ENCODE data around the gene VASN. TPM values are rescaled to one million over a fixed set of nuclear protein-coding genes. Genes with fewer than 3 reads are reported as not detected.
A peak's percentile ranks its signal among the peaks of the same experiment; 100 is the strongest.

The VASN gene
- total and polyA plus RNA-seq, 3 experiments from 2014 or later: 0.31 TPM; not detected in 2

- ChIA-PET CTCF (interaction anchor here (1.2 to 5.8 kb wide), 2 partner anchors 8 to 66 kb away, joined by 4 to 34 read pairs; partner anchors contain the start of gene HMOX2), POLR2A (no interaction called here)
- peaks cover 72% of the 10 kb centered on the region for H3K36me3 ChIP-seq (ENCODE audit: insufficient read depth, low read length)
- peak overlapping the region; percentile 38 to 89 (median 70) for H3K27ac Mint-ChIP-seq
- H3K9me3 ChIP-seq (ENCODE audit: low read length): no peaks in the 10 kb centered on the region
- DNase-seq: peak in 1 of 5 donors; percentile 19
- H3K27me3 ChIP-seq (ENCODE audit: insufficient read depth, low read length, poor library complexity, severe bottlenecking): no peaks in the 10 kb centered on the region
- H3K4me1 ChIP-seq (ENCODE audit: insufficient read depth, low read length): peaks cover 43% of the 10 kb centered on the region
- peaks cover 37 to 57% (median 52%) of the 10 kb centered on the region in 3 donors for H3K4me1 Mint-ChIP-seq
- peak overlapping the region in 4 of 7 donors; percentile 14 to 53 (median 33) for H3K4me3 Mint-ChIP-seq
- H3K27ac ChIP-seq (ENCODE audit: low read depth, low read length): no peak overlapping the region
- peaks cover 0 to 2% of the 10 kb centered on the region in 2 donors for H3K27me3 Mint-ChIP-seq
- H3K36me3 Mint-ChIP-seq: peaks cover 0 to 85% (median 0%) of the 10 kb centered on the region in 3 donors
- no peak overlapping the region for H3K4me3 ChIP-seq (ENCODE audit: low read length)
- no peaks in the 10 kb centered on the region for H3K9me3 Mint-ChIP-seq
Observed at GRCh38 chr16:4410335-4411075, 38.9 kb downstream of the VASN start.

DNA sequence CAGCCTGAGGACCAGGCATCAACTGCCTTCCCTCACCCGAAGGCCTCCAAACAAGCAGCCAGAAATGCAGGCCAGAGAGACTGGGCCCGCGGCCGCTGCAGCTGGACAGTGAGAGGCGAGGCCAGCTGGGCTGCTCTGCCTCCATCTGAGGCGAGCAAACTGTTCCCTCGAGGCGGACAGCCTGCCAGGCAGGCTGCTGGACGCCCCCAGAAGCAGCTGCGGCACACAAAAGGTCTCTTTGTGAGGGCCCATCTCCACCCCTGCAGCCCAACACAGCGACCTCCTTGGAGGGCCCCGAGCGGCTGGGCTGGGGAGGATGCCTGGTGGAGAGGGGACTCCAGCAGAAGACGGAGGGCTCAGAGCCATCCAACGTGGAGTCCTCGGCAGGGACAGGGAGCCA is 40.0 kb downstream of the VASN start:
- DNase-seq: no peak
- ChIA-PET CTCF (interaction anchor here (1.1 to 5.8 kb wide), 2 partner anchors 9 to 34 kb away, joined by 3 to 34 read pairs; no protein-coding TSS in a partner anchor), POLR2A (no interaction called here)
- H3K27ac ChIP-seq (ENCODE audit: low read depth, low read length): no peak overlapping the region
- H3K27me3 ChIP-seq (ENCODE audit: insufficient read depth, low read length, poor library complexity, severe bottlenecking): no peaks in the 10 kb centered on the region
- Mint-ChIP-seq H3K9me3 (no peaks in the 10 kb centered on the region), H3K4me1 (peaks cover 37 to 57% (median 51%) of the 10 kb centered on the region in 3 donors), H3K4me3 (no peak overlapping the region), H3K27ac (peak overlapping the region in 4 of 8 donors; percentile 38 to 89 (median 72)), H3K36me3 (peaks cover 0 to 76% (median 0%) of the 10 kb centered on the region in 3 donors), H3K27me3 (peaks cover 0 to 2% of the 10 kb centered on the region in 2 donors)
- H3K9me3 ChIP-seq (ENCODE audit: low read length): no peaks in the 10 kb centered on the region
- peaks cover 61% of the 10 kb centered on the region for H3K36me3 ChIP-seq (ENCODE audit: insufficient read depth, low read length)
- H3K4me3 ChIP-seq (ENCODE audit: low read length): no peak overlapping the region
- peaks cover 43% of the 10 kb centered on the region for H3K4me1 ChIP-seq (ENCODE audit: insufficient read depth, low read length)

DNA sequence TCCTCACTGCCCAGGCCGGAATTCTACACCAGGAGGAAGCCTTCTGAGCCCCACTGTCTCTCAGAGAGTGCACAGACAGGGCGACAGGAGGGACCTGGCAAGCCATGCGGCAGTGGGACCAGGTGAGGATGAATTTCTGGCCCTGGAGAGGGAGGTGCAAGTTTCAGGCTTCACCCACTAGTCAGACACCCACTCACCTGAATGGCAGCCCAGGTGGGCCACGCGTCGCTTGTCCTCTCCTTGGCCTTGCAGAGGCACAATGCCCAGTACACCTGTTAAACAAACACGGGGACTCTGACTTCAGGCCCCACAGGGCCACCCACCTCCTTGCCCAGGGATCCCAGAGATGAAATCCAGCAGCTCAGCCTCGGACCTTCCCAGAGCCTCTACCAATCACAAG is 40.5 kb downstream of the VASN start:
- Histone ChIP-seq H3K27ac (ENCODE audit: low read depth, low read length) (no peak overlapping the region), H3K9me3 (ENCODE audit: low read length) (no peaks in the 10 kb centered on the region), H3K36me3 (ENCODE audit: insufficient read depth, low read length) (peaks cover 59% of the 10 kb centered on the region), H3K27me3 (ENCODE audit: insufficient read depth, low read length, poor library complexity, severe bottlenecking) (no peaks in the 10 kb centered on the region), H3K4me1 (ENCODE audit: insufficient read depth, low read length) (peaks cover 47% of the 10 kb centered on the region), H3K4me3 (ENCODE audit: low read length) (no peak overlapping the region)
- no peaks in the 10 kb centered on the region for H3K9me3 Mint-ChIP-seq
- peak in 1 of 5 donors; percentile 10 for DNase-seq
- peak overlapping the region; percentile 66 to 98 (median 78) for H3K27ac Mint-ChIP-seq
- H3K27me3 Mint-ChIP-seq: peaks cover 0 to 2% of the 10 kb centered on the region in 2 donors
- H3K4me1 Mint-ChIP-seq: peaks cover 40 to 60% (median 55%) of the 10 kb centered on the region in 3 donors
- H3K36me3 Mint-ChIP-seq: peaks cover 0 to 73% (median 0%) of the 10 kb centered on the region in 3 donors
- ChIA-PET CTCF (interaction anchor here (1.1 to 5.8 kb wide), 3 partner anchors 9 to 136 kb away, joined by 3 to 34 read pairs (median 3); no protein-coding TSS in a partner anchor), POLR2A (no interaction called here)
- H3K4me3 Mint-ChIP-seq: peak overlapping the region in 5 of 7 donors; percentile 10 to 37 (median 17)

DNA sequence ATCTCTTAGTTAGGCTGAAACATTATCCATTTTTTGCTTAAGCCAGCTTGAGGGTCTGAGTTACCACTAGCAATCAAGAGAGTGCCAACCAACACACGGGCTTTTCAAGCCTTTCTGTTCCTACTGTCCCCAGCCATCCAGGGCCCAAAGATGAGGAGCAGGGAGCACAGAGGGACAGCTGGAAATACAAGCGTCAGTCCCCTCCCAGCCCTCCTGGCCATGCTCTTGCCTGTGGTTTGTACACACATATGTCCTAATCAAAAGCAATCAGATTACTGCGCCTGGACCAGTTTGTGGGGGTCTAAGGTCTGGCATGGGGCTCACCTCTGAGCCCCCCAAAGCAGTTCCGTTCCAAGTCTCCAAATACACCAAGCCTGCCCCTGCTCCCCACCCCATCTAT is 41.2 kb downstream of the VASN start:
- H3K4me1 Mint-ChIP-seq: peaks cover 42 to 64% (median 55%) of the 10 kb centered on the region in 3 donors
- ChIA-PET CTCF (interaction anchor here (1.0 to 5.8 kb wide), 5 partner anchors 10 to 135 kb away, joined by 3 to 34 read pairs (median 3); no protein-coding TSS in a partner anchor), POLR2A (interaction anchor here (0.6 kb wide), 1 partner anchor 912 kb away, joined by 5 read pairs; no protein-coding TSS in a partner anchor)
- H3K4me3 Mint-ChIP-seq: peak overlapping the region in 2 of 7 donors; percentile 55 to 68
- Histone ChIP-seq H3K9me3 (ENCODE audit: low read length) (no peaks in the 10 kb centered on the region), H3K27me3 (ENCODE audit: insufficient read depth, low read length, poor library complexity, severe bottlenecking) (no peaks in the 10 kb centered on the region), H3K36me3 (ENCODE audit: insufficient read depth, low read length) (peaks cover 53% of the 10 kb centered on the region), H3K27ac (ENCODE audit: low read depth, low read length) (no peak overlapping the region), H3K4me3 (ENCODE audit: low read length) (no peak overlapping the region), H3K4me1 (ENCODE audit: insufficient read depth, low read length) (peaks cover 49% of the 10 kb centered on the region)
- H3K27me3 Mint-ChIP-seq: peaks cover 0 to 2% of the 10 kb centered on the region in 2 donors
- DNase-seq: no peak
- peak overlapping the region; percentile 36 to 98 (median 78) for H3K27ac Mint-ChIP-seq
- no peaks in the 10 kb centered on the region for H3K9me3 Mint-ChIP-seq
- H3K36me3 Mint-ChIP-seq: peaks cover 0 to 66% (median 0%) of the 10 kb centered on the region in 3 donors

- H3K4me1 Mint-ChIP-seq: peaks cover 42 to 57% (median 55%) of the 10 kb centered on the region in 3 donors
- H3K27ac ChIP-seq (ENCODE audit: low read depth, low read length): peak overlapping the region; percentile 98
Observed at GRCh38 chr16:4414187-4414917, 42.7 kb downstream of the VASN start.

GRCh38 chr16:4415538-4416199 is 44.0 kb downstream of the VASN start:
- H3K36me3 ChIP-seq (ENCODE audit: insufficient read depth, low read length): peaks cover 25% of the 10 kb centered on the region
- Mint-ChIP-seq H3K4me3 (peak overlapping the region; percentile 89 to 98 (median 95)), H3K36me3 (peaks cover 0 to 41% (median 0%) of the 10 kb centered on the region in 3 donors), H3K4me1 (peaks cover 41 to 48% (median 48%) of the 10 kb centered on the region in 3 donors), H3K27ac (peak overlapping the region; percentile 91 to 100 (median 98)), H3K9me3 (no peaks in the 10 kb centered on the region), H3K27me3 (peaks cover 0 to 2% of the 10 kb centered on the region in 2 donors)
- H3K9me3 ChIP-seq (ENCODE audit: low read length): no peaks in the 10 kb centered on the region
- ChIA-PET CTCF (interaction anchor here (0.9 to 5.8 kb wide), 5 partner anchors 13 to 162 kb away, joined by 3 to 34 read pairs (median 3); partner anchors contain the start of gene HMOX2), POLR2A (interaction anchor here (0.8 to 2.8 kb wide), 8 partner anchors 13 to 201 kb away, joined by 3 to 18 read pairs (median 4); partner anchors contain the start of genes HMOX2, NMRAL1 and PAM16)
- no peaks in the 10 kb centered on the region for H3K27me3 ChIP-seq (ENCODE audit: insufficient read depth, low read length, poor library complexity, severe bottlenecking)
- peak overlapping the region; percentile 98 for H3K27ac ChIP-seq (ENCODE audit: low read depth, low read length)
- H3K4me3 ChIP-seq (ENCODE audit: low read length): peak overlapping the region; percentile 88
- DNase-seq: peak; percentile 43 to 84 (median 76)
- H3K4me1 ChIP-seq (ENCODE audit: insufficient read depth, low read length): peaks cover 40% of the 10 kb centered on the region

More at GRCh38 chr16:4414187-4414917, 42.7 kb downstream of the VASN start:
- H3K36me3 Mint-ChIP-seq: peaks cover 0 to 53% (median 0%) of the 10 kb centered on the region in 3 donors
- Histone ChIP-seq H3K9me3 (ENCODE audit: low read length) (no peaks in the 10 kb centered on the region), H3K4me3 (ENCODE audit: low read length) (peak overlapping the region; percentile 88), H3K36me3 (ENCODE audit: insufficient read depth, low read length) (peaks cover 38% of the 10 kb centered on the region), H3K27me3 (ENCODE audit: insufficient read depth, low read length, poor library complexity, severe bottlenecking) (no peaks in the 10 kb centered on the region), H3K4me1 (ENCODE audit: insufficient read depth, low read length) (peaks cover 49% of the 10 kb centered on the region)
- ChIA-PET CTCF (interaction anchor here (1.0 to 5.8 kb wide), 5 partner anchors 11 to 134 kb away, joined by 3 to 34 read pairs (median 5); partner anchors contain the start of gene HMOX2), POLR2A (interaction anchor here (0.6 to 2.8 kb wide), 5 partner anchors 52 to 1985 kb away, joined by 3 to 18 read pairs (median 3); partner anchors contain the start of genes CCNF, HMOX2 and NMRAL1)
- H3K27ac Mint-ChIP-seq: peak overlapping the region; percentile 91 to 100 (median 98)
- H3K27me3 Mint-ChIP-seq: peaks cover 0 to 2% of the 10 kb centered on the region in 2 donors
- peak overlapping the region; percentile 89 to 98 (median 95) for H3K4me3 Mint-ChIP-seq
- peak; percentile 74 to 94 (median 91) for DNase-seq
- no peaks in the 10 kb centered on the region for H3K9me3 Mint-ChIP-seq

Data from CD8-positive, alpha-beta memory T cell (primary cell).